Mesendoderm (in vitro differentiated cells): ENCODE data around the gene REEP6.

Experiments
- DNase-seq: peaks from one replicate; pipeline ENCODE4 v3.0.0; 2013
- H2AK5ac ChIP-seq: 2 replicates; pipeline ENCODE4 v1.6.1; 2013; ENCODE audit warnings: low read length, inconsistent platforms
- H2BK120ac ChIP-seq: 2 replicates; pipeline ENCODE4 v1.6.1; 2013; ENCODE audit warnings: low read depth, mild to moderate bottlenecking, low read length, moderate library complexity, mixed read lengths
- H2BK15ac ChIP-seq: replicated peaks from 2 replicates; pipeline ENCODE4 v1.6.1; 2013; ENCODE audit warnings: low read depth, mild to moderate bottlenecking, moderate library complexity
- H2BK5ac ChIP-seq: 2 replicates; pipeline ENCODE4 v1.6.1; 2013; ENCODE audit warnings: low read length, inconsistent platforms
- H3K18ac ChIP-seq: 2 replicates; pipeline ENCODE4 v1.6.1; 2013; ENCODE audit warnings: mild to moderate bottlenecking, low read length, mixed read lengths
- H3K23ac ChIP-seq: one replicate; pipeline ENCODE4 v1.6.1; 2013; ENCODE audit warnings: low read length
- H3K27ac ChIP-seq: 2 replicates; pipeline ENCODE4 v1.5.1; 2013; ENCODE audit warnings: low read depth, mild to moderate bottlenecking, inconsistent platforms, low read length, moderate library complexity
- H3K27me3 ChIP-seq: 2 replicates; pipeline ENCODE4 v1.6.1; 2013; ENCODE audit warnings: low read length, control low read depth, mild to moderate bottlenecking, inconsistent platforms; ENCODE audit not compliant: insufficient read depth, poor library complexity
- H3K36me3 ChIP-seq: 2 replicates; pipeline ENCODE4 v1.6.1; 2013; ENCODE audit warnings: low read length, inconsistent platforms; ENCODE audit not compliant: control insufficient read depth, insufficient read depth
- H3K4ac ChIP-seq: one replicate; pipeline ENCODE4 v1.6.1; 2013; ENCODE audit warnings: low read depth, mild to moderate bottlenecking, low read length, moderate library complexity
- H3K4me1 ChIP-seq: 2 replicates; pipeline ENCODE4 v1.6.1; 2013; ENCODE audit warnings: low read depth, low read length, inconsistent platforms; ENCODE audit not compliant: control insufficient read depth
- H3K4me2 ChIP-seq: 2 replicates; pipeline ENCODE4 v1.6.1; 2013; ENCODE audit warnings: low read length
- H3K4me3 ChIP-seq: 2 replicates; pipeline ENCODE4 v1.5.1; 2013; ENCODE audit warnings: mild to moderate bottlenecking, low read length
- H3K56ac ChIP-seq: one replicate; pipeline ENCODE4 v1.6.1; 2013; ENCODE audit warnings: low read length
- H3K79me1 ChIP-seq: 2 replicates; pipeline ENCODE4 v1.6.1; 2013; ENCODE audit warnings: low read length, inconsistent platforms
- H3K79me2 ChIP-seq: 2 replicates; pipeline ENCODE4 v1.6.1; 2013; ENCODE audit warnings: mild to moderate bottlenecking, low read length; ENCODE audit not compliant: control insufficient read depth, insufficient read depth
- H3K9ac ChIP-seq: 2 replicates; pipeline ENCODE4 v1.6.1; 2013; ENCODE audit warnings: low read length, inconsistent platforms
- H4K5ac ChIP-seq: one replicate; pipeline ENCODE4 v1.6.1; 2013; ENCODE audit warnings: low read length
- H4K8ac ChIP-seq: one replicate; pipeline ENCODE4 v1.6.1; 2013; ENCODE audit warnings: low read depth, mild to moderate bottlenecking, control low read depth, low read length, moderate library complexity
- WGBS: extraction: QIAGEN DNeasy Blood & Tissue Kit; methylation state at CpG from one replicate; pipeline ENCODE4 v1.1.7; 2013; ENCODE audit warnings: low lambda C conversion rate, missing lambda C conversion rate; ENCODE audit not compliant: insufficient coverage; ENCODE audit errors: extremely low coverage; 5-methylcytosine and 5-hydroxymethylcytosine counted together

REEP6 gene

GRCh38 chr19:1492474-1493006 is 1.6 kb downstream of the REEP6 start:
- H4K5ac ChIP-seq: no peak overlapping the region
- H3K79me2 ChIP-seq: no peaks in the 10 kb centered on the region
- H2BK5ac ChIP-seq: no peak overlapping the region
- H3K27me3 ChIP-seq: peaks cover 4% of the 10 kb centered on the region
- no peak overlapping the region for H2AK5ac ChIP-seq
- H3K4me1 ChIP-seq: no peaks in the 10 kb centered on the region
- no peak overlapping the region for H3K4ac ChIP-seq
- H3K79me1 ChIP-seq: no peaks in the 10 kb centered on the region
- no peak overlapping the region for H3K56ac ChIP-seq
- H4K8ac ChIP-seq: no peak overlapping the region
- H3K4me3 ChIP-seq: no peak overlapping the region
- no peak for DNase-seq
- H3K23ac ChIP-seq: no peak overlapping the region
- H3K27ac ChIP-seq: no peak overlapping the region
- H2BK15ac ChIP-seq: no peak overlapping the region
- H3K36me3 ChIP-seq: no peaks in the 10 kb centered on the region
- H2BK120ac ChIP-seq: no peak overlapping the region
- no peak overlapping the region for H3K9ac ChIP-seq
- H3K4me2 ChIP-seq: no peak overlapping the region
- no peak overlapping the region for H3K18ac ChIP-seq
- no CpG with 5 or more reads among the region's 10 CpGs for WGBS

DNA sequence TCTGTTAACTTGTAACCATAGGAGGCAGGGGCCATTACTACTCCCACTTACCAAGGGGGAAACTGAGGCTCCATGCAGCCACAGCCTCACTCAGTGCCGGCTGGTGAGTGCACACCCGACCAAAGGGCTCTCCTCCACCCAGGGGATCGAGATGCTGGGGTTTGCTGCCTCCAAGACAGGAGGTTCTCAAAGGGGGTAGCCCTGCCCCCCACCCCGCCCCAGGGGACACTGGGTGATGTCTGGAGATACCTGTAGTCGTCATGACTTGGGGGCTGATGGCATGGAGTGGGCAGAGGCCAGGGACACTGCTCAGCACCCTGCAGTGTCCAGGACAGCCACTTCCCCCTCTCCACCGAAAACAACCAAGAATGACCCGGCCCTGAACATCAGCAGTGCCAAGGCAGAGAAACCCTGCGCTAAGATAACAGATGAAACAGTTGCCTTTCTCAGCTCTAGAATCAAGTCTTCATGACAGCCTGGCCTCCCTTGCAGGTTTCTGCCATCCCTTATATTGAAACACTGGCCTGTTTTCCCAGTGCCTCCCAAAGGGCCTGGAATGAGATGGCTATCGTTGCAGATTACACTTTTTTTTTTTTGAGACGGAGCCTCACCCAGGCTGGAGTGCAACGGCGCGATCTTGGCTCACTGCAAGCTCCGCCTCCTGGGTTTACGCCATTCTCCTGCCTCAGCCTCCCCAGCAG is 3.3 kb downstream of the REEP6 start:
- Histone ChIP-seq H3K27me3 (peaks cover 4% of the 10 kb centered on the region), H3K79me1 (no peaks in the 10 kb centered on the region), H3K18ac (no peak overlapping the region), H3K36me3 (no peaks in the 10 kb centered on the region), H3K4me3 (no peak overlapping the region), H3K79me2 (no peaks in the 10 kb centered on the region), H2BK15ac (no peak overlapping the region), H4K5ac (no peak overlapping the region), H3K4me2 (no peak overlapping the region), H2BK120ac (no peak overlapping the region), H2BK5ac (no peak overlapping the region), H2AK5ac (no peak overlapping the region), H3K9ac (no peak overlapping the region), H3K27ac (no peak overlapping the region), H3K4ac (no peak overlapping the region), H3K4me1 (no peaks in the 10 kb centered on the region), H4K8ac (no peak overlapping the region), H3K23ac (no peak overlapping the region), H3K56ac (no peak overlapping the region)
- WGBS: no CpG with 5 or more reads among the region's 15 CpGs
- no peak for DNase-seq

DNA sequence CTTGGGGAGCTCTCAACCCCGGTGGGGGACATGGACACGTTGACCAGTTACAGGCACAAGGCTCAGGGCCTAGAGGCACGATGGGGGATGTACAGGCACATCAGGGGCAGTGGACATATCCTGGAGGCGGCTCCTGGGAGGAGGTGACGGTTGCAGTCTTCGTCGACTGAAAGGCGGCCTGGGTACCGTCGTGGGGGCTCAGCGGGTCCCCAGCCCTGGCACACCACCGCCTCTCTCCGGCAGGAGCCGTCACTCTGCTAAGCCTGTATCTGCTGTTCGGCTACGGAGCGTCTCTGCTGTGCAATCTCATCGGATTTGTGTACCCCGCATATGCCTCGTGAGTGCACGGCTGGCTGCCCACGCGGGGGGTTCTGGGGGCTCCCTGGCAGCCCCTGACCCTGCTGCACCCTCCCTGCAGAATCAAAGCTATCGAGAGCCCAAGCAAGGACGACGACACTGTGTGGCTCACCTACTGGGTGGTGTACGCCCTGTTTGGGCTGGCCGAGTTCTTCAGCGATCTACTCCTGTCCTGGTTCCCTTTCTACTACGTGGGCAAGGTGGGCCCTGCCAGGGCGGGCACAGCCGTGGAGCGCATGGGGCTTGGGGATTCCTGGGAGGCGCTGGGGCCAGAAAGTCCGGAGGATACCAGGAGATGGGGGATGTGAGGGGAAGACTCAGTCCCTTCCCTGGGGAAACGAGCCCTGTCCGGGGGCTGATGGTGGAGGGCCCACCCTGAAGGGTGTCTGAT is 4.2 kb downstream of the REEP6 start:
- no peaks in the 10 kb centered on the region for H3K36me3 ChIP-seq
- no peaks in the 10 kb centered on the region for H3K79me2 ChIP-seq
- no peak overlapping the region for H3K23ac ChIP-seq
- no peak overlapping the region for H3K4ac ChIP-seq
- H3K27me3 ChIP-seq: peaks cover 4% of the 10 kb centered on the region
- H3K4me1 ChIP-seq: no peaks in the 10 kb centered on the region
- no peak overlapping the region for H3K56ac ChIP-seq
- no peak overlapping the region for H2BK5ac ChIP-seq
- no peak overlapping the region for H3K9ac ChIP-seq
- no peak overlapping the region for H4K5ac ChIP-seq
- H3K27ac ChIP-seq: no peak overlapping the region
- no peak overlapping the region for H3K4me2 ChIP-seq
- H2BK15ac ChIP-seq: no peak overlapping the region
- H3K79me1 ChIP-seq: no peaks in the 10 kb centered on the region
- no peak overlapping the region for H4K8ac ChIP-seq
- H2BK120ac ChIP-seq: no peak overlapping the region
- no peak overlapping the region for H3K18ac ChIP-seq
- no CpG with 5 or more reads among the region's 37 CpGs for WGBS
- DNase-seq: no peak
- H2AK5ac ChIP-seq: no peak overlapping the region
- no peak overlapping the region for H3K4me3 ChIP-seq

- Histone ChIP-seq H2BK15ac (no peak overlapping the region), H3K56ac (no peak overlapping the region), H3K4me2 (no peak overlapping the region), H3K4me3 (no peak overlapping the region), H3K27ac (no peak overlapping the region), H4K8ac (no peak overlapping the region), H3K79me2 (no peaks in the 10 kb centered on the region), H3K9ac (no peak overlapping the region), H3K36me3 (no peaks in the 10 kb centered on the region), H3K18ac (no peak overlapping the region), H2BK5ac (no peak overlapping the region), H3K4ac (no peak overlapping the region), H3K27me3 (peaks cover 4% of the 10 kb centered on the region), H2AK5ac (no peak overlapping the region), H3K23ac (no peak overlapping the region), H2BK120ac (no peak overlapping the region), H3K79me1 (no peaks in the 10 kb centered on the region), H4K5ac (no peak overlapping the region), H3K4me1 (no peaks in the 10 kb centered on the region)
- DNase-seq: no peak
- WGBS: no CpG with 5 or more reads among the region's 40 CpGs
These were observed 5.1 kb downstream of the REEP6 start for GRCh38 chr19:1495799-1496713.

GRCh38 chr19:1496714-1497577 is 6.0 kb downstream of the REEP6 start:
- Histone ChIP-seq H3K4ac (no peak overlapping the region), H3K23ac (no peak overlapping the region), H2AK5ac (no peak overlapping the region), H3K4me2 (no peak overlapping the region), H2BK120ac (no peak overlapping the region), H3K18ac (no peak overlapping the region), H3K56ac (no peak overlapping the region), H3K4me1 (no peaks in the 10 kb centered on the region), H3K4me3 (no peak overlapping the region), H4K5ac (no peak overlapping the region), H2BK5ac (no peak overlapping the region), H2BK15ac (no peak overlapping the region), H4K8ac (no peak overlapping the region), H3K27me3 (no peaks in the 10 kb centered on the region), H3K27ac (no peak overlapping the region), H3K9ac (no peak overlapping the region), H3K79me1 (no peaks in the 10 kb centered on the region), H3K79me2 (no peaks in the 10 kb centered on the region), H3K36me3 (no peaks in the 10 kb centered on the region)
- DNase-seq: no peak
- WGBS: no CpG with 5 or more reads among the region's 39 CpGs
